Endodermal cell (in vitro differentiated cells): ENCODE data around the gene CCDC78. TPM values are rescaled to one million over a fixed set of nuclear protein-coding genes. Genes with fewer than 3 reads are reported as not detected.

Source experiments
- DNase-seq: peaks from one replicate; pipeline ENCODE4 v3.0.0-alpha.2; 2017
- H3K27ac ChIP-seq: 2 replicates; pipeline ENCODE4 v1.5.1; 2013; ENCODE audit warnings: mild to moderate bottlenecking, low read depth, low read length, moderate library complexity
- H3K27me3 ChIP-seq: 2 replicates; pipeline ENCODE4 v1.6.1; 2013; ENCODE audit warnings: mild to moderate bottlenecking, low read length, moderate library complexity; ENCODE audit not compliant: insufficient read depth, control insufficient read depth, poor library complexity, severe bottlenecking
- H3K36me3 ChIP-seq: 2 replicates; pipeline ENCODE4 v1.7.0; 2013; ENCODE audit warnings: mild to moderate bottlenecking, low read length, moderate library complexity; ENCODE audit not compliant: control insufficient read depth, insufficient read depth
- H3K4me1 ChIP-seq: one replicate; pipeline ENCODE4 v1.7.0; 2013; ENCODE audit warnings: low read length; ENCODE audit not compliant: control insufficient read depth, insufficient read depth
- H3K4me3 ChIP-seq: 2 replicates; pipeline ENCODE4 v1.5.1; 2013; ENCODE audit warnings: mild to moderate bottlenecking, low read length, moderate library complexity
- H3K9ac ChIP-seq: 2 replicates; pipeline ENCODE4 v1.6.1; 2013; ENCODE audit warnings: mild to moderate bottlenecking, low read length, moderate library complexity; ENCODE audit not compliant: poor library complexity, severe bottlenecking; ENCODE audit errors: extremely low read depth
- H3K9me3 ChIP-seq: 2 replicates; pipeline ENCODE4 v1.6.1; 2013; ENCODE audit warnings: mild to moderate bottlenecking, low read length, moderate library complexity; ENCODE audit not compliant: control insufficient read depth
- H3K27ac Mint-ChIP-seq: 2 replicates; pipeline ENCODE4 v1.8.0; 2020; ENCODE audit warnings: mixed read lengths
- H3K27me3 Mint-ChIP-seq: 2 replicates; pipeline ENCODE4 v1.8.0; 2021; ENCODE audit warnings: mild to moderate bottlenecking, mixed read lengths; ENCODE audit not compliant: insufficient read depth
- H3K36me3 Mint-ChIP-seq: 2 replicates; pipeline ENCODE4 v1.8.0; 2020; ENCODE audit warnings: low read depth, mixed read lengths
- H3K4me1 Mint-ChIP-seq: 2 replicates; pipeline ENCODE4 v1.8.0; 2020; ENCODE audit warnings: mixed read lengths
- H3K4me3 Mint-ChIP-seq: 2 replicates; pipeline ENCODE4 v1.8.0; 2020; ENCODE audit warnings: mild to moderate bottlenecking, moderate library complexity, mixed read lengths
- H3K9me3 Mint-ChIP-seq: 2 replicates; pipeline ENCODE4 v1.8.0; 2020; ENCODE audit warnings: mild to moderate bottlenecking, mixed read lengths
- WGBS, 2 experiments: methylation state at CpG; one replicate each; pipeline versions ENCODE4 v1.1.5 to v1.1.7; 2013; ENCODE audit warnings: missing lambda C conversion rate in 2 of 2, mixed read lengths in 1 of 2; ENCODE audit not compliant: insufficient coverage in 1 of 2, insufficient read length in 1 of 2; 5-methylcytosine and 5-hydroxymethylcytosine counted together
- total RNA-seq, 2 donors: library from RNA; stranded (reverse); fragmentation: NEBNext Ultra II Directional in 1 of 2; extraction: Animal tissue kit (Norgen Biotek cat#: 25700) in 1 of 2; gene quantifications; 2 replicates in 1 of 2; 3 replicates in 1 of 2; pipeline ENCODE4 v1.2.1, GENCODE V29; 2021
- TF ChIP-seq, protein P1 (sequence below): fragments of 200-600 bp; sonication (generic); conservative IDR thresholded peaks from 2 replicates; pipeline ENCODE4 v1.5.0; 2021; ENCODE audit warnings: antibody characterized with exemption, mild to moderate bottlenecking

Gene CCDC78
- total RNA-seq, 2 donors from 2014 or later, result 6.5 to 8.1 TPM

DNA sequence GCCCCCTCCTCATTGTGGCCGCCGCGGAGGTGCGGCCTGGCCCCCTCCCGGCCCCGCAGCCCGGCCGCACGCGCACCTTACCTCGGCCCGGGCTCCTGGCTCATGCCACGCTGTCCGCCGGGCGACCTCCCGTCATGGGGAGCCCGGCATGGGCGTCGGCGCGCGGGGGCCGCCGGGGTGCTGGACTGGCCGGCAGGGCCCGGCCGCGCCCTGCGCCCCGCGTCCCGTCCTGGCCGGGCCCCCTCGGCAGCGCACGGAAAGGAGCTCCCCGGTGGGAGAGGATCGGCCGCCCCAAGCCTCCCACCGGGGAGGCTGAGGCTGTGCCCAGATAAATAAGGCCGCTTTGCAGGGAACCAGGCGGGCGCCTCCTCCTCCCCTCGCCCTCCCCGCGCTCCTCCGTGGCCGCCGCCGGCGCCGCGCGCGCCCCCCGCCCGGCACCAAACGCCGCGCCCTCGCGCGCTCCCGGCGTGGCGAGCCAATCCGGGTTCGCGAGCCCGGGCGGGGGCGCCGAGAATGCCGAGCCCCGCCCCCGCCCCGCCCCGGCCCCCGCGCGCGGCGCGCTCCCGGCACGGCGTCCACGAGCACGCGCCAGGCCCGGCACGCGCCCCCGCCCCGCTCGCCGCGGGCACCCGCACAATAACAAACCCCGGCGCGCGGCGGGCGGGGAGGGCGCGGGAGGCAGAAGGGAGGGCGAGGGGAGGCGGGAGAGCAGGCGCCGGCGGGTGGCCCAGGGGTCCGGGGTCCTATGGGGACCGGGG lies 20.6 kb downstream of the CCDC78 start, which contains the start of gene FBXL16:
Gene FBXL16, minus strand, starts transcription at position 371 of the 758 bp plus-strand sequence. CDS start 8,396 bp downstream, outside the sequence.
- no peak within 1 kb of the TSS for H3K27ac ChIP-seq
- H3K9ac ChIP-seq, result no peak within 1 kb of the TSS
- Mint-ChIP-seq H3K4me1 (no peaks in the 10 kb centered on the region), H3K9me3 (no peaks in the 10 kb centered on the region), H3K27ac (no peak within 1 kb of the TSS), H3K4me3 (peak within 1 kb of the TSS; percentile 48), H3K27me3 (peaks cover 88% of the 10 kb centered on the region), H3K36me3 (no peaks in the 10 kb centered on the region)
- H3K27me3 ChIP-seq, result peaks cover 92% of the 10 kb centered on the region
- H3K36me3 ChIP-seq, result no peaks in the 10 kb centered on the region
- 0 to 1% methylated on average over 17 to 102 of the region's 115 CpGs for WGBS, 2 experiments
- peak; percentile 68 for DNase-seq
- H3K4me1 ChIP-seq, result no peaks in the 10 kb centered on the region
- H3K4me3 ChIP-seq, result no peak within 1 kb of the TSS
- TF ChIP-seq, protein P1, sequence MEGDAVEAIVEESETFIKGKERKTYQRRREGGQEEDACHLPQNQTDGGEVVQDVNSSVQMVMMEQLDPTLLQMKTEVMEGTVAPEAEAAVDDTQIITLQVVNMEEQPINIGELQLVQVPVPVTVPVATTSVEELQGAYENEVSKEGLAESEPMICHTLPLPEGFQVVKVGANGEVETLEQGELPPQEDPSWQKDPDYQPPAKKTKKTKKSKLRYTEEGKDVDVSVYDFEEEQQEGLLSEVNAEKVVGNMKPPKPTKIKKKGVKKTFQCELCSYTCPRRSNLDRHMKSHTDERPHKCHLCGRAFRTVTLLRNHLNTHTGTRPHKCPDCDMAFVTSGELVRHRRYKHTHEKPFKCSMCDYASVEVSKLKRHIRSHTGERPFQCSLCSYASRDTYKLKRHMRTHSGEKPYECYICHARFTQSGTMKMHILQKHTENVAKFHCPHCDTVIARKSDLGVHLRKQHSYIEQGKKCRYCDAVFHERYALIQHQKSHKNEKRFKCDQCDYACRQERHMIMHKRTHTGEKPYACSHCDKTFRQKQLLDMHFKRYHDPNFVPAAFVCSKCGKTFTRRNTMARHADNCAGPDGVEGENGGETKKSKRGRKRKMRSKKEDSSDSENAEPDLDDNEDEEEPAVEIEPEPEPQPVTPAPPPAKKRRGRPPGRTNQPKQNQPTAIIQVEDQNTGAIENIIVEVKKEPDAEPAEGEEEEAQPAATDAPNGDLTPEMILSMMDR, result no peak
- no peaks in the 10 kb centered on the region for H3K9me3 ChIP-seq

DNA sequence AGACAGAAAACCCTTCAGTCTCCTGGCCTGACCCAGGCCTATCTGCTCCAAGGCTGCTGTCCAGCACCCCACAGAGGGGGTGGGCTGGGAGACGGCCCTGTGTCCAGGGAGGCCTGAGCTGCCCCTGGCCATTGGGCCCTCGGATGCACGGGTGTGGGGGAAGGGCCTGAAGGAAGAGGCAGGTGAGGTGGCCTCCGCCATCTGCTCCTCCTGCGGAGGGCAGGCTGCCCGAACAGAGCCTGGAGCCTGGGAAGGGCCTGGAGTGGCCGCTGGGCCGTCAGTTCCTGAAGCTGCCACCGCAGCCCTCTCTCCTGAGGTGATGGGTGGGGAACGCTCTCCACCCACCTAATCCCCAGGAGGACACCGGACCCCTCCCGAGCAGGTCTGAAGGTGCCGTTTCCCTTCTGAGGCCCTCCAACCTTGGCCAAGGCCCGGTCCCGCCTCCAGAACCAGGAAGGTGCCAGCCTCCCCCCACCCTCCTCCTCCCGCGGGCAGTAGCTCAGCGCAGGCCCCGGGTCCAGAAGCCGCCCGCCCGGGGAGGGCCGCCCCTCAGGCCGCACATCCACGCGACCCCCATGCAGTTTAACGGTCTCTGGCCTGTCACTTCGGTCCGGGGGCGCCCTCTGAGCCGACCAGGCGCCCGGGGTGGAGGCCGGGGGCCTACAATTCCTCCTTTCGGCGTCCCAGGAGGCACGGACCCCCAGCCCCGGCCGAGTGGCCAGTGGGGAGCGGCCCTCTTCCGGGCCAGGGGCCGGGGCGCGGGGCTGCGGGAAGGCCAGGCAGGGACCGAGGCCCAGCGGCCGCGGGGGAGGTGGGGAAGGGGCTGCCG lies 21.5 kb downstream of the CCDC78 start:
- H3K27me3 Mint-ChIP-seq, result peaks cover 87% of the 10 kb centered on the region
- no peaks in the 10 kb centered on the region for H3K9me3 ChIP-seq
- no peak overlapping the region for H3K4me3 ChIP-seq
- DNase-seq, result no peak
- H3K27ac Mint-ChIP-seq, result no peak overlapping the region
- no peak overlapping the region for H3K9ac ChIP-seq
- peak overlapping the region; percentile 26 for H3K4me3 Mint-ChIP-seq
- H3K9me3 Mint-ChIP-seq, result no peaks in the 10 kb centered on the region
- no peak overlapping the region for H3K27ac ChIP-seq
- WGBS, 2 experiments, result 8 to 29% methylated on average over 14 to 45 of the region's 50 CpGs
- H3K27me3 ChIP-seq, result peaks cover 92% of the 10 kb centered on the region
- H3K4me1 ChIP-seq, result no peaks in the 10 kb centered on the region
- no peaks in the 10 kb centered on the region for H3K36me3 ChIP-seq
- H3K4me1 Mint-ChIP-seq, result no peaks in the 10 kb centered on the region
- H3K36me3 Mint-ChIP-seq, result no peaks in the 10 kb centered on the region
- TF ChIP-seq, protein P1, result peak; percentile 28

DNA sequence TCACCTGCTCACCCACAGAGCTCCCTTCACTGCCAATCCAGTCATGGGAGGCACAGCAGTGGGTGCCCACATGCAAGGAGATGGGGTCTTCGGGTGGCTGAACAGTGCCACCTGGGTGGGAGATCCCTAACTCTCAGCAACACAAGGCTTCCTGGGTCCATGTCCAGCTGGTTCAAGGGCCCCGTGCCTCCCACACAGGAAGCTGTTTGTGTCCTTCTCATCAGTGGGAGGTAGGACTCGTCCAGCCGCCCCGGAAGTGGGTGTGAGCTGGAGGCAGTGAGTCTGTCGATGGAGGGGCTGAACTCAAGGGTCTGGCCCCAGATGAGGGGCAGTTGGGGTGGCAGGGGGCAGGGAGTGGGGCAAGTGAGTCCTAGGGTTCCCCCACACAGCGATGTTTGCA lies 22.2 kb downstream of the CCDC78 start:
- TF ChIP-seq, protein P1, result no peak
- WGBS, 2 experiments, result 81% methylated on average over 7 of the region's 7 CpGs; no CpG with 5 or more reads in 1 of the 2 experiments
- no peaks in the 10 kb centered on the region for H3K4me1 Mint-ChIP-seq
- H3K36me3 Mint-ChIP-seq, result no peaks in the 10 kb centered on the region
- Histone ChIP-seq H3K27me3 (peaks cover 92% of the 10 kb centered on the region), H3K4me3 (no peak overlapping the region), H3K9ac (no peak overlapping the region), H3K36me3 (no peaks in the 10 kb centered on the region), H3K4me1 (no peaks in the 10 kb centered on the region), H3K27ac (no peak overlapping the region), H3K9me3 (no peaks in the 10 kb centered on the region)
- peaks cover 87% of the 10 kb centered on the region for H3K27me3 Mint-ChIP-seq
- H3K9me3 Mint-ChIP-seq, result no peaks in the 10 kb centered on the region
- H3K27ac Mint-ChIP-seq, result no peak overlapping the region
- H3K4me3 Mint-ChIP-seq, result no peak overlapping the region
- no peak for DNase-seq
